NCI-H748 (cell line): ENCODE results near the gene PARN.
"Not testable (repeated sequence)": the region's sequence is repeated elsewhere in the genome, so short reads cannot be mapped to it uniquely, and the experiment has no call there.

Experiments used
- DNase-seq: peaks from one replicate; lab custom pipeline; 2025; ENCODE audit not compliant: unreplicated experiment; lab: John Stamatoyannopoulos, UW

PARN gene

DNA sequence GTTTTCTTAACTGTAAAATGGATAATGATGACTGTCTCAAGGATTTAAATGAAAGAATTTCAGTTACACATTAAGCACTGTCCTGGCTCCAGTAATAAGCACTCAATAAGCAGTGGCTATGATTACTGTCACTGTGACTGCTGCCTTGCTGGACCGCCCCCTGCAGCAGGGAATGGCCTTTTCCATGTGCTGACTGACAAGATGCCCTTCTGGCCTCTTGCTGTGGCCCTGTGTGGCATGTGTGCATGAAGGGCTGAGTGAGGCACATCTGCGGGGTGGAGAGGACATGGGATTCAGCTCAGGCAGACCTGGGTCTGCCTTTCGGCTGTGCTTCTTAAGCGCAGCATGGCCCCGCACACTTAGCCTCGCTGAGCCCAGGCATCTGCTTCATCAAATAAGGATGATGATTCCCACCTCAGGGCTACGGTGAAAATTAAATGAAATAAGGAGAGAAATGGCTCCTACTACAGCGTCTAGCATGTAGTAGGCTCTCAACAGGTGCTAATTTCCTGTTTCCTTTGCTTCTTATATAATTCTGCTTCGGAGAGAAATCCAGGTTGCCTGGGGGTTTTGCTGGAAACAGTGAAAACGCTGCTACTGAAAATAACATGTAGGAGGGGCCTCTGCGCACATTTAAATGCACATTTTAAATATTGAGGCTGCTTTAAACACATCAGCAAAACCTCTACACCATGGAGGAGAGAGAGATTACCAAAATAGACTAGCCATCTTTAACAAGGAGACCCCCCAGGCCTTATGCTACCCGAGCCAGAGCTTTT is 183.9 kb downstream of the PARN start:
- DNase-seq: no peak

DNA sequence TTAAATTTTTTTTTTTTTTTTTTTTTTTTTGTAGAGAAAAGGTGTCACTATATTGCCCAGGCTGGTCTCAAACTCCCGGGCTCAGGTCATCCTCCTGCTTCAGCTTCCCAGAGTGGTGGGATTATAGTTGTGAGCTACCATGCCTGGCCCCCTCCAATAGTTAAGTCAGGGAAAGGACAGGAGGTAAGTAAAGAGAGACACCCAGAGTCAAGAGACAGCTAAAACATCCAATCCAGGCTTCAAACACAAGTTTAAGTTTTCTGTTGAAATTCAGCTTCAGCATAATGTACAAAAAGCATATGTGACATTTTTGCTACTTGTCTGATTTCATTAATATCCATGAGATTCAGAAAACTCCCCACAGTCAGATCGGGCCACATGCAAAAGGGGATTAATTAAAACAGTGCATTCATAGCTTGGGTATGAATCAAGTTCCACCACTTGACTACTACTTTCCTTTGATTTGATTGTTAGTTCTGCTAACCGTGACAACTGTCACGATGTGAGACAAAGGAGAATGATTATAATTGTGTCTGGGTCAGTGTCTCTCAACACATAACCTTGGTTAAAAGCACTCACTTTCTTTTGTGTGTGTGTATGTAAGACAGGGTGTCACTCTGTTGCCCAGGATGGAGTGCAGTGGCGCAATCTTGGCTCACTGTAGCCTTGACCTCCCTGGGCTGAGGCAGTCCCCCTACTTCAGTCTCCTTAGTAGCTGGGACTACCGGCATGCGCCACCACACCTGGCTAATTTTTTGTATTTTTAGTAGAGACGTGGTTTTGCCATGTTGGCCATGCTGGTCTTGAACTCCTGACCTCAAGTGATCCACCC is 184.9 kb downstream of the PARN start:
- no peak for DNase-seq

DNA sequence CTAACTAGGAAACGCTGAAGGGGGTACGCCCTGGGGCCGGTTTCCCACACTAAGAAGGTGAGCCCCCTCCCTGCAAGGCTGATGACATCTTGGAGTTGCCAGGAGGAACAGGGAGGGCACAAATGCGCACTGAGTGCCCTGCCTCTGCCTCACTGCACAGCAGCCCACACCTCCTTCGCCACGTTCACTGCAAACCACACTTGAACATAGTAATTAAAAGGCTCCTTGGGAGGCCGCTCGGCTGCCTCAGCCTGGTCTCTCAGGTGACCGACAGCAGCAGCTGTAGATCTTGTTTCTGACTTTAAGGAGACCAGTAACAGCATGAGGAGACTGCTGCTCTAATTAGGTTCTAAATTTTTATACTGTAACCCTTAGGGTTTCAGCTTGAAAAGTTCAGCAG is 188.5 kb downstream of the PARN start:
- DNase-seq: not testable (repeated sequence)

DNA sequence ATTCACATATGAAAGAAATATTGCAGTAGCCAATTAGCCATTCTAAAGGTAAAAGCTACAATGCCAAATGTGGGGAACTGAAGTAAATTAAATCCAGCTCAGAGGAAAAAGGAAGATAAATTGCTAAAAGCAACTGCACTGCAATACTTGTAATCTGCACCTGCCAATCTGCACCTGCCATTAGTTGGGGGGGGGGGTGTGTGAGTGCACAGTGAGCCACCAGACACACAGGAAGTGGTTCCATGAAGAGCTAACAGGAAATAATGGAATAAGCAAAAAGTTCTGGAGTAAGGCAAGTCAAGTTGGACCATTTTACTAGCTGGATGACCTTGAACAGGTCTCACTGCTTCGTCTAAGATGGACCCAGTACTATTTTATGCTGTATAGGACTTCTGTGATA is 191.8 kb downstream of the PARN start:
- DNase-seq: no peak

DNA sequence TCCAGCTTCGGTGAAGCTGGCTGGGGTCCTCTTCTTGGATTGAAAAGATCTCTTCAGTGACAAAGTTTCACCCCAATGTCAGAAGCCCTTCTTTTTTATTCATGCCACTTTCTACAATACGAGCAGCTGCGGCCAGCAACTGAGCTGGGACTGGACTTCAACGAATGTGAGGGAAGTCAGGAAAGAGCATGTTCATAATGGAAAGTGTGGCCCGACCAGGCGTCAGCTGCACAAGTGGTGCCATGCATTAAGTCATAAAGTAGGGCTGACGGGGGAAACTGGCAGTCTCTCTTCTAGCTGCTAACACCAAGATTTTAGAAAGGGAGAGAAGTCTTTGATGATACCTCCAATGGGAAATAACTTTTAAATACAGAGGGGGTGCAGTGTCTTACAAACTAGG is 192.6 kb downstream of the PARN start:
- DNase-seq: no peak

DNA sequence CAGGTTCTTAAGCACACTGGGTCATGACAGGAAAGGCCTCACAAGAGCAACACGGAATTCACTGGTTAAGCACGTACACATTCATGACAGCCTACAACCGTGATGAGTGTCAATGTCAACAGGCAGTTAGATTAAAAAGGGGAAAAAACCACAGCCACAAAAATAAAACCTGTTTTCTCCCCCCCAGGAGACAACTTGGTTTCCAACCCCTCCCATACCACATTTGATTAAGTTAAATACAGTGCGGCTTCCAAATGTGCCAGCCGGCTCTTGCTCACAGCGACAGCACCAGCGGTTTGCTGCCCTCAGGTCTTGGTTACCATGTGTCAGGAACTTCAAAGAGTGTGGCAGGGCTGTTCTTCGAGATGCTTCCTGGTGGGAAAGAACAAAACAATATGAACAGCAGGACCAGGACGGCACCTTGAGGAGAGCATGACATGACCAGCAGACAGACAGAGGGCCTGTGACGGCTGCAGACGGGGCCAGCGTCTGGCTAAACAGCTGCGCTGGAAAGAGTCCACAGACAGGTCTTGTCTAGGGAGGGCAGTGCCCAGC is 193.6 kb downstream of the PARN start:
- no peak for DNase-seq

DNA sequence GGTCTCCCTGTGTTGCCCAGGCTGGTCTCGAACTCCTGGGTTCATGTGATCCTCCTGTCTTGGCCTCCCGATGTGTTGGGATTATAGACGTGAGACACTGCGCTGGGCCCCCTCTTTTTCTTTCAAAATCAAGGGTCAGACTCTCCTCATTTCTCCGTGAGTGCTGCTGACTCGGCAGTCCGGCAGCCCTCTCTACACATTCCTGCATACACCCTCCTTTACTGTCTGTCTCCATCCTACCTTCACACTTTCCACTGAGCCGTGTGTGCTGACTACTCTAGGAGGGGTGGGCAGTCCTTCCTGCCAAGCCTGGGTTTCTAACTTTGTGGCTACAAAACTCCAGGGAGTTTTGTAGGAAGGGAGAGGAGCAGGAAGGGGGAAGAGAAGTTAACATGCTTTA is 195.2 kb downstream of the PARN start:
- DNase-seq: no peak

DNA sequence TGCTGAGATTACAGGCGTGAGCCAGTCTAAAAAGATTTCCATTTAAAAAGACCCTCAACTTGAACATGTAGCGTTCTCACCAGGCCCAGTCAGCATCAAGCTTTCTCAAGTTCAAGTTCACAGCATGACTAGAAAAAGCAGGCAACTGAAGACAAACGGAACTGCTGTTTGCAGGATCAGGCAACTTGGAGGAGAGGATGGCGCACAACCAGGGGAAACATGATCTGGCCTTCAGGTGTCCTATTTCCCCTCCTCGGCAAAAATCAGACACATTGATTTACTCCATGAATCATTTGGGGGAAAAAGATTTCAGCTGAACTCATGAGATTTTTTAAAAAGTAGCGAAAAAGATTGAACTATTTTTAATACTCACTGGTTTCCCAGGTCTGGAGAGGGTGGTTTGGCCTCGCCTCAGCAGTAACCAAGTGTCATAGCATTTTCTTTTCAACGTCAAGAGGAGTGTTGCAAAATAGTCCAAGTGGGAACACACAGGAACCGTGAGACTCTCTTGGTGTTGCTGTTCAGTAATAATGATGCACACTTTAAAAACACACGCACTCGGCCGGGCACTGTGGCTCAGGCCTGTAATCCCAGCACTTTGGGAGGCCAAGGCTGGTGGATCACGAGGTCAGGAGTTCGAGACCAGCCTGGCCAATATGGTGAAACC is 201.0 kb downstream of the PARN start:
- not testable (repeated sequence) for DNase-seq

DNA sequence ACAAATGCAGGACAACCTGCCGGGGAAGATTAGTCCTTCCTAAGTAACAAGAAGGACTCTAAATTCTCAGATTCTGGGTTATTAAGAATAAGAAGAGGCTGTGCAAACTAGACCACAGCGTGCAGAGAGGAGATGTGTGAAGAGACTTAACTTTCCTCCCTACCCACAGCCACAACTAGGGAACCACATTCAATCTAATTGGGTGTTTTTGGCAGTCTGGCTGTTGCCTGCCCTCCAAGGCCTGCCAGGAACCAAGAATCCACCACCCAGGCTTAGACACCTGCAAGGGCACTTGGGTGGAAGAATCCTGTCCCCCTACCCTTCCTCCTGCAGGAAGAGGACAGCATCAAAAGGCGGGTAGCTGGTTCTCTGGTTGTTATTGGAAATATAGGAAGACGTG is 202.0 kb downstream of the PARN start:
- DNase-seq: no peak

DNA sequence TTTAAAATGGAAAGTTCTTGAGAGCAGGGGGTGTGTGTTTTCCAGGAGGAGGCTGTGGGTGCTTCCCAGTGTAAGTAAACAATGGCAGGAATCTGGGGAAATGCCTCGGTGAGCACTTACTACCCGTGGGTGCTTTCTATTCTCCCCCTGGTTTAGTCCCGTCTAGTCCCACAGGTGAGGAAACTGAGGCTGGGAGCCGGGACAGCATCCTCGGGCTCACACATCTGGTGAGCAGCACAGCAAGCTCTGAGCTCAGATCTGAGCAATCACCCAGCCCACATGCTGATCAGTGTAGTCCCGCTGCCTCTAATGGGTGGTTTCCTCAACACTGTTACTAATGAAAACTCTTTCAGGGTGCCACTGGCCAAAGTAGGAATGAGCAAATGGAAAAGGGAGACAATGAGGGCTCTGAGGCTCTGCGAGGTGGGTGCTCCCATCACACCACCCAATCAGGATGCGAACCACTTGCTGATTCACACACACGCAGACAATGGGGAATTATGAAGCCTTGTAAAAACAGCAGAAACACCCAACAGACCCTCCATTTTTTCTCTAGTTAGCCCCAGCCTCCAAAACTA is 202.6 kb downstream of the PARN start:
- no peak for DNase-seq

DNA sequence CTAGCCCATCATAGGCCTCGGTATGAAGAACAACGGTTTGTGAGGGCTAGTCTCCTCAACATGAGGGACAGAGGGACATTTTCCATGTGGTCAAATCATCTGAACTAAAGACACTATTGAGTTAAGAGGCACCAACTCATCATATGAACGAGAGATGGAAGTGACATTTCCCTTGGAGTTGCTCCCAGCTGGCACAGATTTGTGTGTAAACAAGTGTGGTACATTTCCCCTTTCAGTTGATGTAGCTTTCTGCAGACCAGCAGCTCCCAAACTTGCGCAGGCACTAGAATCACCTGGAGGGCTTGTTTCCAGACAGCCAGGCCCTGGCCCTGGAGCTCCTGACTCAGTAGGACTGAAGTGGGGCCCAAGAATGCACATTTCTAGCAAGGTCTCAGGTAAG is 205.5 kb downstream of the PARN start:
- no peak for DNase-seq

DNA sequence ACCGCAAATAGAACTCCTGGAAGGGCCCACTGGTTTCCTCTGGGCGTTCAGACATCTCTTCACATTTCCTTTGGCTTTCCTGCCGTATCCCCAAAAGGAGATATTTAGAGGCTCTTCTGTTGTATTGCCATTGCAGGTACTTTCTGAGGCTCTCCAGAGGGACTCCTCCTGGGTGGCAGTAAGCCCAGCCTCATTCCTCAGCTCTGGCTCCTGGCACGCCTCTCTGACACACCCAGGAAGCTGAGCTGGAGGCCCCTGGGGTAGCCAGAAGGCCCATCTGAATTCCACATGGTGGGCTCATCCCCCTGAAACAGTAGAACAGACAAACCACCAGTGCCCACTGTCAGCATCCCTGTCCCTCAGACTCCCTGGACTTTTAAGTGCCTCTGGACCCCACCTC is 206.7 kb downstream of the PARN start:
- no peak for DNase-seq

DNA sequence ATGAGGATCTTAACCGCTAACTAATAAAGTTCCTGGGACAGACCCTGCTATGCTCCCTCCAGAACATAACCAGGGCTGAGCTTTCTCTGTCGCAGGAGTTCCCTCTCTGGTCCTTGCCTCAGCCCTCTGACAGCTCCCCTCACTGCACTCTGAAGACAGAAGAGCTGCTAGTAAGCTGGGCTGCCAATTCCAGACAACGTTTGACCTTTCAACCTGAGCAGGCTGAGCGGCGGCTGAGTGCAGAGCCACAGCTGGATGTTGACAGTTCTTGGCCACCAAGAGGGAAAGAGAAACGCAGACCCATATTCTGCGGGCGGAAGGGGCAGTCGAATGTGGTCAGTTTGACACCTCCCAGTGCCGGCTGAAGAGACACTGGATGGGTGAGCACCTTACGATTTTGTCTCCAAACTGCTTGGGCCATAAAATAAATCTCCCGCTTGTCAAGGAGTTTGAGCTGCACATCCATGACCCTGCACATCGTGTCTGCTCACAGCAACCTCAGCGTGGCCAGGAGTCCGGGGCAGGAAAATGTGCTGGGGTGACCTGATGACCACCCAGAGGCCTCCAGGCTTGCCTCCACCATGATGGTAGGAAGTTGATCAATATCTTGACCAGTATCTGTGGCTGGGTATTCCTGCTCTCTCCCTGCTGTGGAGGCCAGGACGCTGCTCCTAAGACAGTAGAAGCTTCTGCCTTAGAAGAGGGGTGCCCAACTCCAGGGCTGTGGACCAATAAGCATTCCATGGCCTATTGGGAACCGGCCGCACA is 209.2 kb downstream of the PARN start:
- no peak for DNase-seq

DNA sequence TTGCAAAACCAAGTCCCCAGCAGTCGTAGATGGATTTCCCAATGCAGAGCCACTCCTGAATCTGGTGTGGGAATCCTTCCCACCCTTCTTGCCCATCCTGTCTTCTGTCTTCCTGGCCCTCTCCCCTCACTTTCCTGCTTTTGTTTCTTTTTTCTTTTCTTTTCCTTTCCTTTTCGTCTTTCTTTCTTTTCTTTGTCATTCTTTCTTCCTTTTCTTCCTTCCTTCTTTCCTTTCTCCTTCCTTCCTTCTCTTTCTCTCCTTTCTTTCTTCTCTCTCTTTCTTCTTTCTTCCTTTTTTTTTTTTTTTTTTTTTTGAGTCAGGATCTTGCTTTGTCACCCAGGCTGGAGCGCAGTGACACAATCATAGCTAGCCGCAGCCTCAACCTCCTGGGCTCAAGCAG is 209.8 kb downstream of the PARN start:
- not testable (repeated sequence) for DNase-seq

DNA sequence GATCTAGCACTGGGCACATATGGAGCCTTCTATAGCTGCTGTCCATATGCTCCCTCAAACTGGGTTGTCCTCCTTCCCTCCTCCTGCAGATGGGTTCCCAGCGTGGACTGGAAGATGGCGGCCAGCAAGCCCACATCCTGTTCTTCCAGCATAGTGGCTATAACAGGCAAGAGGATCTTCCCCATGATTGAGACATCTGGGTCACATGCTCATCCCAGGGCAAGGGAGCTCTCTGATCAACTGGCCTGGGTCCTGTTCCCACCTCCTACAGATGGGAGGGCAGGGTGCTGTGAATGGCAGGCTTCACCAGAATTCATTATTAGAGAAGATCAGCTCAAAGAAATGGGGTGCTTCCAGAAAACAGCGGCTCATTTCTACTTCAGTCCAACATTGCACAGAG is 210.2 kb downstream of the PARN start:
- no peak for DNase-seq

DNA sequence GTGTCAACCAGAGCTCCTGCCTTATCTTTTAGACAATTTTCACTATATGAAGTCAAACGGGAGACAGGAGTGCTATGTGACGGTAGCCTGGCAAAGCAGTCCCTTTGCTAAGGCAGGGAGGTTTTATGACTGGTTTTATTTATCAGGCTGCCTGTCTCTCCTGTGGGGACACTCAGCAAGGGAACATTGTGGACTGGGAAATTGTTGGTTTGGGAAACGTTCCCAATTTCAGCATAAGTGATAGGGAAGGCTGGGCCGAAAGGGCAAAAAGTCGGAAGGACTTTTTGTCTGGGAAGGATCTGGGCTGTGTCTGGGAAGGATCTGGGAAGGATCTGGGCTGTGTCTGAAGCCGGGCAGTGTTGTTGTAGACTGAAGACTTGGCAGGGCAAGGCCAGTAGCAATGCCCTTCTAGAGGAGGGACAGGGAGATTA is 211.2 kb downstream of the PARN start:
- no peak for DNase-seq

DNA sequence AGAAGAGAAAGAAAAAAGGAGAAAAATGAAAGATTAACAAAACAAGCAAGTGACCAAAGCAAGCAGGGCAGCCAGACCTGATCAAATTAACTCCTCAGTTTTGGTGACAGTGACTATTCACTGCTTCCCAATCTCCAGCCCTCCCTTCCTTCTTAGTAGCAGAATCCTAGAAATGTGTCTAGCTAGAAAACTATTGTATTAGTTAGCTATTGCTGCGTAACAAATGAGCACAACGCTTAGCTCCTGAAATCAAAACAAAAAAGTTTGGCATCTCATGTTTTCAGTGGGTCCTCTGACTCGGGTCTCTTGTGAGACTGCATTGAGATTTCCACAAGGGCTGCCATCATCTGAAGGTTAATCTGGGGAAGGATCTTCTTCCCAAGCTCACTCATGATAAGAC is 213.9 kb downstream of the PARN start:
- no peak for DNase-seq

DNA sequence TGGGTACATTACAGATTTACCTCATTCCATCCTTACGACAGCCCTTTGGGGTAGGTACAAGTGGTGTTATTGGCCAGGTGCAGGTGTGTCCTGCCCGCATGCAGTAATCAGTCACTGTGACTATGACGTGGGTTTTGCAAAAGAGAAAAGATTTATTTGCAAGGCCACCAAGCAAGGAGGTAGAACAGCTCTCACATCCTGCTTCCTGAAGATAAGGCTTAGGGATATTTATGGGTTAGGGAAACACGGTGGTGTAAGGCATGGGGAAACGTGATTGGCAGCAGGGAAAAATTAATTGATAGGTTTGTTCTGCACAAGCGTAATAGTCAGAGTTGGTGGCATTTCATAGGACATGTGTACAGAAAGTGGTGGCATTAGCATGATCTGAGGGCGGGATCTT is 214.8 kb downstream of the PARN start:
- DNase-seq: no peak

DNA sequence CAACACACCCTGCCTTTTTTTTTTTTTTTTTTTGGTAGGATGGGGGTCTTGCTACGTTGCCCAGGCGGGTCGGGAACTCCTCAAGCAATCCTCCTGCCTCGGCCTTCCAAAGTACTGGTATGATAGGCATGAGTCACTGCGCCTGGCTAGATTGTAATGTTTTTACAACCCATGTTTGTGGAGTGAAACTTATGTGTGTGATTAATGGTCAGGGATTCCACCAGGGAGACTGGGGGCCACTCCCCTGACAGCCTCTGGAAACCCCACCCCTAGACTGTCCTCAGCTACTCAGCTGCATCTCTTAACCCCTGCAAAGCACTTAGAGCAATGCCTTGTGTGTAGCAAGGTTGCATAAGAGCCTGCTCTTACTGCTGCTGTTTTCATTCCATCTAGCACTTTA is 220.5 kb downstream of the PARN start:
- DNase-seq: no peak

DNA sequence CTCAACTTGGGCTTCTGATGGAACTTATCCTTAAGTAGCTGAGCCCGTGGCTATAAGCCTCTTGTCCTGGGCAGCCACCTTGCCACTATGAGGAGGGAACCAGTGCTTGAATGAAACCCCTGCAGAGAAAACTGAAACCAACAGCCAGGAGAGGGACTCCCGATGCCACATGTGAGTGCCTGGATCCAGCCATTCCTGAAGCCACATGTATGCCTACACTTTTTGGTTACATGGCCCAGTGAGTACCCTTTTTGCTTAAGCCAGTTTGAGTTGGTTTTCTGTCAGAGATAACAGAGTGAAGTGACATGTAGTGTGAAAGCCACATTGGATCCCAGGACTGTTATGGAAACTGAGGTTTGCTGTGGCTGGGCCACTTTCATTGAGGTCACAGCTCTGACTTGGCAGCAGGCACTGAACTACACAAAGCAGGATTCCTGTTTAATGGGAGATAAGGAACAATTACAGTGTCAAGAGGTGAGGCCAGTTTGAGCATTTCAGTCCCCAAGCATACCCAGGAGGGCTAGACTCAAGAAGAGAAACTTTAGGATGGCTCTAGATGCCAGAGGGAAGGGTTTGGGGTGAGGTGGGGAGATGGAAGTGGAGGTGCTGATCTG is 222.2 kb downstream of the PARN start:
- DNase-seq: no peak
